G401.6 (cell line): Measurements from ENCODE around the gene UQCC3.
"Not testable (repeated sequence)": the region's sequence is repeated elsewhere in the genome, so short reads cannot be mapped to it uniquely, and the experiment has no call there.

ENCODE experiments used
- FAIRE-seq: peaks from 2 replicates; lab custom pipeline; 2012; peaks lifted over from hg19 to GRCh38; lab: Jason Lieb, UNC

Gene UQCC3, protein sequence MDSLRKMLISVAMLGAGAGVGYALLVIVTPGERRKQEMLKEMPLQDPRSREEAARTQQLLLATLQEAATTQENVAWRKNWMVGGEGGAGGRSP

DNA sequence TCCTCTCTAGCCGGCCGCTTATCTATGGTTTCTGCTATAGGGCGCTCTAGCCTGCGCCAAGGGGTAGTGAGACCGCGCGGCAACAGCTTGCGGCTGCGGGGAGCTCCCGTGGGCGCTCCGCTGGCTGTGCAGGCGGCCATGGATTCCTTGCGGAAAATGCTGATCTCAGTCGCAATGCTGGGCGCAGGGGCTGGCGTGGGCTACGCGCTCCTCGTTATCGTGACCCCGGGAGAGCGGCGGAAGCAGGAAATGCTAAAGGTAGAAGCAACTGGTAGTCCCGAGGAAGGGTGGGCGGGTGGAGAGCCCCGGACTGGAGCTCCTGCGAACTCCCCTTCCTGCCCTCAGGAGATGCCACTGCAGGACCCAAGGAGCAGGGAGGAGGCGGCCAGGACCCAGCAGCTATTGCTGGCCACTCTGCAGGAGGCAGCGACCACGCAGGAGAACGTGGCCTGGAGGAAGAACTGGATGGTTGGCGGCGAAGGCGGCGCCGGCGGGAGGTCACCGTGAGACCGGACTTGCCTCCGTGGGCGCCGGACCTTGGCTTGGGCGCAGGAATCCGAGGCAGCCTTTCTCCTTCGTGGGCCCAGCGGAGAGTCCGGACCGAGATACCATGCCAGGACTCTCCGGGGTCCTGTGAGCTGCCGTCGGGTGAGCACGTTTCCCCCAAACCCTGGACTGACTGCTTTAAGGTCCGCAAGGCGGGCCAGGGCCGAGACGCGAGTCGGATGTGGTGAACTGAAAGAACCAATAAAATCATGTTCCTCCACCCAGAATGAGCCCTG lies at the start of gene UQCC3, which contains the start of gene LBHD1:
Gene UQCC3, plus strand, starts transcription at position 66 of the 782 bp plus-strand sequence. Its CDS starts 73 bp downstream, at position 139.
Gene LBHD1, minus strand, starts transcription at position 660 of the 782 bp plus-strand sequence. CDS start 2,236 bp downstream, outside the sequence.
- no peak for FAIRE-seq

DNA sequence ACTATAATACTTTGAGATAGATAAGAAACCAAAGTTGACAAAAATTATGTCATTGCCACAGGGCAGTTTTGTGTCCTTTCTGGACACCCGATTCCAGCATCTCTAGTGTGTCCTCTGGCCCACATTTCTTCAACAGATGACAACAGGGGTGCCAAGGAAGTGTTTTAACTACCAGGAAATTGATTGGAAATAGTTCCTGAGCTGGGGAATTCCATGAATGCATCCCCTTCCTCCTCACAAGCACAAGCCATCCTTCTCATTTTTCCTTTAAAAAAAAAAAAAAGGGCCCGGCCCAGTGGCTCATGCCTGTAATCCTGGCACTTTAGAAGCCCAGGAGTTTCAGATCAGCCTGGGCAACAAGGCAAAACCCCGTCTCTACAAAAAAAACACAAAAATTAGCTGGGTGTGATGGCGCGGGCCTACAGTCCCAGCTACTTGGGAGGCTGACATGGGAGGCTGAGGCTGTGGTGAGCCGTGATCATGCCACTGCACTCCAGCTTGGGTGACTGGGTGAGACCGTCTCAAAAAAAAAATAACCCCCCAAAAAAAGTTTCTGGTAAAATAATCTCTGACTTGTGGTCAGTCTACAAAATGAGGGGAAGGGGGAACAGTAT lies 48.9 kb upstream of the UQCC3 start:
- FAIRE-seq: no peak

DNA sequence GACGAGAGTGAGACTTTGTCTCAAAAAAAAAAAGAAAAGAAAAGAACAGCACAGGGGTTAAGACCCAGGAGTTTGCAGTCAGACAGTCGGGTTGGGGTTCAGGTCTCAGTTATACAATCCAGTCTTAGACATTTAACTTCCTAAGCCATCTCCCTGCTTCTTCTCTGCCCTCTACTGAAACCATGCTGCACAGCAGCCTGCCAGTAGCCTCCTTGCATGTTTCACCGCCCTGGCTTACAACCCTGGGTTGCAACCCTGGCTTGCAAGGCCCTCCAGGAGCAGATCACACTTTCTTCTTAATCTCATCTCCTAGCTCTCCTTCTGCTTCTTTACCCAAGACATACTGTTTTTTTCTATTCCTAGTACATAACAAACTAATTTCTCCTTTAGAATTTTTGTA lies 43.8 kb upstream of the UQCC3 start:
- peak; percentile 78 for FAIRE-seq

GRCh38 chr11:62632492-62632891 lies 39.0 kb upstream of the UQCC3 start:
- no peak for FAIRE-seq

- FAIRE-seq: no peak
These were observed 27.3 kb upstream of the UQCC3 start for GRCh38 chr11:62644220-62644619.

- no peak for FAIRE-seq
These were observed 25.9 kb upstream of the UQCC3 start for GRCh38 chr11:62645671-62645945.

- peak; percentile 96 for FAIRE-seq
These were observed 25.3 kb upstream of the UQCC3 start, which contains the start of gene GANAB for GRCh38 chr11:62645946-62646824. Gene GANAB, minus strand, starts transcription at chr11:62646613. Its CDS starts 14 bp downstream, at chr11:62646599.

DNA sequence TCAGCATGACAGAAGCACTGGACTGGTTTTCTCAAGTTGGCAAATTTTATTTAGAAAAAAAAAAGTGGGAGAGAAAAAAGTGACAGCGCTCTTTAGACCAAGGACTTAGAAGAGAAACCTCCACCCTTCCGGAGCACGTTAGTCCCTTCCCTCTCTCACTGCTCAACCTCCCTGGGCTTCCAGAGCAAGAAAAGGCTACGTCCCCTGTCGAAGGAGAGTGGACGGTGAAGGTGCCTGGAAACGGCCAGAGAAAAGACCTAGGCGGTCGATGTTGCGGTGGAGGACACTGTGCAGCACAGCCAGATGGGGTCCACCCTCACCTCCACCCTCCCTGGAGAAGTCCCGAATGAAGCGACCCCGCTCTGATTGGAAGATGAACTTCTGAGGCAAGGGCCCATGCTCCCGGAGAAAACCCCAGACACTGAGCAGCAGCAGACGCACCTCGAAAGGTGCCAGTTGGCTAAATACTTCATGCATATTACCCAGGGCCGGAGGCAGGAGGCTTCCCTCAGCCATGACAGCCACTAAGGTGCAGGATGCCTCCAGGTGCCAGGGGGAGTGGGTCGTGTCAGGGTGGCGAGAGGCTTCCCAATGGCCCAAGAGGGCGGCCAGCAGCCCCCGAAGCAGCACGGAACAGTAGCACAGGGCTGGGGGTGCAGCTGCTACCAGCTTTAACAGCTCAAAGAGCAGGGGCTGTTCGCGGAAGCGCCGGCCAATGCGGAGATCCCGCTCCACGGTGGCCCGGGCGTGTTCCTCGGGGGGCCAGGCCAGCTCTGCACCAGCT lies 24.5 kb upstream of the UQCC3 start:
- FAIRE-seq: no peak

- FAIRE-seq: no peak
These were observed 23.9 kb upstream of the UQCC3 start for GRCh38 chr11:62647609-62648005.

DNA sequence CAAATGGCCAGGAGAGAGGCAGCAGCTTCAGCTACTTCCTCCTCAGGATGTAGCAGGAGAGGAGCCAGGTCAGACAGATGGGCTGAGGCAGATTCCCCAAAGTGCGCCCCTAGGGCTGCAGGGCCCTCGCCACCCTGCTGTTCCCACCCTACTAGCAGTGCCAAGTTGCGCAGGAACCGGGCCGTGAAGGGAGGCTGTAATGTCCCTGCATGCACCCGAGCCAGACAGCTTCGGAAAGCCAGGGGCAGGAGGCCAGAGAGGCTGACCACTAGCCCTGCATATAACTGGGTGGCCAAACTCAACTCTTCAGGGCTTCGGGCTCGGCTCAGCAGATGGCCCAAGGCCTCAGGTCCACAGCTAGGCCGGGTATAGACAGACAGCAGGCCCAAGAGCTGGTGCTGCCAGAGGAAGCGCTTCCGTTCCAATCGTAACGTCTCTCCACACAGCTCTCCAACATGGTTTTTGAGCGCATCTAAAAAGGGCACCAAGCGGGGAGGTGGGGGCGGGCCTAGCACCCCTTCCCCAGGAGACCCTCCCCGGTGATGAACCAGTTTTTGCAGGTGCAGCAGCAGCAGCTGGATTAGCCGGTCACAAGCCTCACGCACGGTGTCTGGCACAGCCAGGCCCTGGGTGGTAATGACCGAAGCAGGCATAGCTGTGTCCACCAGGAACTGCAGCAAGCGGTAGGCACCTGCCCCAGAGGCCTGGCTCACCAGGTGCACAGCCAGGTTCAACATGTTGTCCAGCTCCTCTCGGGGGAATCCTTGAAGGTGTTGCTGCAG lies 23.1 kb upstream of the UQCC3 start:
- no peak for FAIRE-seq

GRCh38 chr11:62648967-62649364 lies 22.5 kb upstream of the UQCC3 start:
- no peak for FAIRE-seq

- no peak for FAIRE-seq
These were observed 22.0 kb upstream of the UQCC3 start for GRCh38 chr11:62649486-62649885.

GRCh38 chr11:62650283-62650682 lies 21.2 kb upstream of the UQCC3 start:
- FAIRE-seq: not testable (repeated sequence)

GRCh38 chr11:62652161-62653006 lies 19.1 kb upstream of the UQCC3 start:
- FAIRE-seq: no peak

DNA sequence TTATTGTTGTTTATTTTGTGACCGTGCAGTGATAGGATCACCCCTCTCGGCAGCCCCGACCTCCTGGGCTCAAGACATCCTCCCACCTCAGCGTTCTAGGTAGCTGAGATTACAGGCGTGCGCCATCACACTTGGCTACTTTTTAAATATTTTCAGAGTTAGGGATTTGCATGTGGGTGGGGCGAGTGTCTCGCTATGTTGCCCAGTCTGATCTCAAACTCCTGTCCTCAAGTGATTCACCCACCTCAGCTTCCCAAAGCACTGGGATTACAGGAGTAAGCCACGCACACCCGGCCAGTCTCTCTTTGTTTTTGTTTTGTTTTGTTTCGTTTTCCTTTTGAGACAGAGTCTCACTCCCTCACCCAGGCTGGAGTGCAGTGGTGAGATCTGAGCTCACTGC lies 17.2 kb upstream of the UQCC3 start:
- FAIRE-seq: no peak

DNA sequence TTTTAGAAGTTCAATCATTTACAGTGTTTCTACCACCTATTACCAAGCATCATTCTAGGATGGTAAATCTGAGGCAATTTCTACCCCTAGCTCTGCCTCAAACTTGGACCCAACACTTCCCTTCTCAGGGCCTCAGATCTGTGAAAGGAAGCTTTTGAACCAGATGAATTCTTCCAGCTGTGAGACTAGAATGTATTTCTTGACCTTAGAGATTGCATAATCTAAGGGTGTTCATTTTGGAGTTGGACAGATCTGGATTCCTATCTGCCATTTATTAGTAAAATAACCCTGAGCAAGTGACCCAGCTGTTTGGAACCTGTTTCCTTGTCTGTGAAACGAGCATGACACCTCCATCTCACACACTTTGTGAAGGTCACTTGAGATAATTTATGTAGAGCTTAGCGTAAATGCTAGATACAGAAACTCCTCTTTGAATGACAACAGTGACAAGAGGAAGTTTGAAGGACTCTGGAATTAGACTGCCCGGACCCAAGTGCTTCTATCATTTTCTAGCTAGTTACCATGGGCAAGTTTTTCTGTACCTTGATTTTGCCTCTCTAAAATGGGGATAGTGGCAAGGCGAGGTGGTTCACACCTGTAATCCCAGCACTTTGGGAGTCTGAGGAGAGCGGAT lies 14.6 kb upstream of the UQCC3 start:
- FAIRE-seq: no peak

GRCh38 chr11:62664405-62665074 lies 6.9 kb upstream of the UQCC3 start:
- no peak for FAIRE-seq

- peak; percentile 82 for FAIRE-seq
These were observed 6.3 kb upstream of the UQCC3 start, which contains the start of the genes C11orf98 and CSKMT for GRCh38 chr11:62665075-62665598. Gene C11orf98, minus strand, starts transcription at chr11:62665210. Its CDS starts 41 bp downstream, at chr11:62665169. Gene CSKMT, plus strand, starts transcription at chr11:62665312. Its CDS starts 568 bp downstream, at chr11:62665880.
